Fibroblast of villous mesenchyme (primary cell): ENCODE measurements around the gene TNRC6A. TPM values are rescaled to one million over a fixed set of nuclear protein-coding genes. Genes with fewer than 3 reads are reported as not detected.
"Not testable (repeated sequence)": the region's sequence is repeated elsewhere in the genome, so short reads cannot be mapped to it uniquely, and the experiment has no call there.

ENCODE experiments used
- DNase-seq: peaks from one replicate; pipeline ENCODE4 v3.0.0-alpha.2; 2010; ENCODE audit warnings: low read depth
- H3K4me3 ChIP-seq: 2 replicates; pipeline ENCODE4 v1.5.1; 2011; ENCODE audit warnings: low read depth, mild to moderate bottlenecking, low read length
- CTCF ChIP-seq: IDR thresholded peaks from 2 replicates; pipeline ENCODE4 v1.5.1; 2012; ENCODE audit warnings: low read depth, mild to moderate bottlenecking, low read length; ENCODE audit not compliant: insufficient read depth
- total RNA-seq: library from RNA; depleted of rRNA; stranded (reverse); fragments of >200 nt; gene quantifications from 2 replicates; pipeline ENCODE4 v1.2.3, GENCODE V29; 2012

Gene TNRC6A
- total RNA-seq, 1 donor = 66.9 TPM

- no peak for TF ChIP-seq CTCF
- DNase-seq = no peak
- no peak overlapping the region for H3K4me3 ChIP-seq
These were observed 122.8 kb downstream of the TNRC6A start for GRCh38 chr16:24852281-24852721.

GRCh38 chr16:24853169-24853824 is 123.8 kb downstream of the TNRC6A start:
- DNase-seq = no peak
- H3K4me3 ChIP-seq = no peak overlapping the region
- TF ChIP-seq CTCF = no peak

GRCh38 chr16:24853830-24854229 is 124.4 kb downstream of the TNRC6A start:
- H3K4me3 ChIP-seq = no peak overlapping the region
- DNase-seq = peak; percentile 42
- TF ChIP-seq CTCF = no peak

GRCh38 chr16:24854607-24855171 is 125.2 kb downstream of the TNRC6A start:
- no peak overlapping the region for H3K4me3 ChIP-seq
- DNase-seq = no peak
- TF ChIP-seq CTCF = no peak

GRCh38 chr16:24855678-24856077 is 126.2 kb downstream of the TNRC6A start:
- H3K4me3 ChIP-seq = no peak overlapping the region
- peak; percentile 22 for DNase-seq
- no peak for TF ChIP-seq CTCF

GRCh38 chr16:24856871-24857270 is 127.4 kb downstream of the TNRC6A start:
- H3K4me3 ChIP-seq, DNase-seq: not testable (repeated sequence)

- no peak for TF ChIP-seq CTCF
- peak; percentile 61 for DNase-seq
- H3K4me3 ChIP-seq = no peak overlapping the region
These were observed 129.0 kb downstream of the TNRC6A start for GRCh38 chr16:24858219-24859041.
